Measurements from ENCODE around the gene ACSM6.
"Not testable (repeated sequence)": the region's sequence is repeated elsewhere in the genome, so short reads cannot be mapped to it uniquely, and the experiment has no call there.

The ACSM6 gene

DNA sequence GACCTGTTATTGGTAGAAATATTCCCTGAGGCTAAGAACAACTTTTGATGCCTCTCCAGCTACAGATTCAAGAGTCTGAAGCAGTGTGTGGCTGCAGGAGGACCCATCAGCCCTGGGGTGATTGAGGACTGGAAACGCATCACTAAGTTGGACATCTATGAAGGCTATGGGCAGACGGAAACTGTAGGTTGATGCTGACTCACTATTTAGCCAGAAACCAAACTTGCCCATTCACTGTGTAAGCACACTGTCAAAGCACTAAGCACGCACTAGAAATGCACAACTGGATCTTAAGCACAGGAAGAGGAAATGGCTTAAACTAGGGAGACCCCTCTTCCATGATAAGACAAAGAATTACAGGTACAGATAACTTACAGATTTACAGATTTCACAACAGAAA lies 20.8 kb downstream of the ACSM6 start:
- no peak overlapping the region for H3K27ac ChIP-seq

GRCh38 chr10:95217476-95217875 lies 23.4 kb downstream of the ACSM6 start:
- no peak for TF ChIP-seq ZFX (IDR thresholded peaks at IDR 0.05; ENCODE audit: borderline replicate concordance)
- TF ChIP-seq, protein P1, sequence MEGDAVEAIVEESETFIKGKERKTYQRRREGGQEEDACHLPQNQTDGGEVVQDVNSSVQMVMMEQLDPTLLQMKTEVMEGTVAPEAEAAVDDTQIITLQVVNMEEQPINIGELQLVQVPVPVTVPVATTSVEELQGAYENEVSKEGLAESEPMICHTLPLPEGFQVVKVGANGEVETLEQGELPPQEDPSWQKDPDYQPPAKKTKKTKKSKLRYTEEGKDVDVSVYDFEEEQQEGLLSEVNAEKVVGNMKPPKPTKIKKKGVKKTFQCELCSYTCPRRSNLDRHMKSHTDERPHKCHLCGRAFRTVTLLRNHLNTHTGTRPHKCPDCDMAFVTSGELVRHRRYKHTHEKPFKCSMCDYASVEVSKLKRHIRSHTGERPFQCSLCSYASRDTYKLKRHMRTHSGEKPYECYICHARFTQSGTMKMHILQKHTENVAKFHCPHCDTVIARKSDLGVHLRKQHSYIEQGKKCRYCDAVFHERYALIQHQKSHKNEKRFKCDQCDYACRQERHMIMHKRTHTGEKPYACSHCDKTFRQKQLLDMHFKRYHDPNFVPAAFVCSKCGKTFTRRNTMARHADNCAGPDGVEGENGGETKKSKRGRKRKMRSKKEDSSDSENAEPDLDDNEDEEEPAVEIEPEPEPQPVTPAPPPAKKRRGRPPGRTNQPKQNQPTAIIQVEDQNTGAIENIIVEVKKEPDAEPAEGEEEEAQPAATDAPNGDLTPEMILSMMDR (IDR thresholded peaks at IDR 0.05): no peak
- no peak overlapping the region for H3K27ac ChIP-seq

More for the DNA sequence above, 20.8 kb downstream of the ACSM6 start:
- TF ChIP-seq, protein P1 (IDR thresholded peaks at IDR 0.05): no peak
- TF ChIP-seq ZFX (IDR thresholded peaks at IDR 0.05; ENCODE audit: borderline replicate concordance): no peak

- TF ChIP-seq, protein P1 (IDR thresholded peaks at IDR 0.05): no peak
- no peak for TF ChIP-seq ZFX (IDR thresholded peaks at IDR 0.05; ENCODE audit: borderline replicate concordance)
- no peak overlapping the region for H3K27ac ChIP-seq
Observed at GRCh38 chr10:95220539-95220938, 26.5 kb downstream of the ACSM6 start.

DNA sequence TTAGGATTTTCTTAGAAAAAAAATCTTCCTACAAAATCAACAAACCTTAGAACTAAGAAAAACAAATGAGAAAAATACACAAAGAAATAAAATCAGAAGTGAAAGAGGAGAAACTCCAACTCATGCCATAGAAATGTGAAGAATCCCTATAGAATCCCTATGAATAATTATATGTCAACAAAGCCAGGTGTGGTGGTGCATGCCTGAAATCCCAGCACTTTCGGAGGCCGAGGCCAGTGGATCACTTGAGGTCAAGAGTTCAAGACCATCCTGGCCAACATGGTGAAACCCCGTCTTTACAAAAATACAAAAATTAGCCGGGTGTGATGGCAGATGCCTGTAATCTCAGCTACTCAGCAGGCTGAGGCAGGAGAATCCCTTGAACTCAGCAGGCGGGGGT lies 27.1 kb downstream of the ACSM6 start:
- TF ChIP-seq, protein P1 (IDR thresholded peaks at IDR 0.05): no peak
- TF ChIP-seq ZFX (IDR thresholded peaks at IDR 0.05; ENCODE audit: borderline replicate concordance): no peak
- H3K27ac ChIP-seq: no peak overlapping the region

DNA sequence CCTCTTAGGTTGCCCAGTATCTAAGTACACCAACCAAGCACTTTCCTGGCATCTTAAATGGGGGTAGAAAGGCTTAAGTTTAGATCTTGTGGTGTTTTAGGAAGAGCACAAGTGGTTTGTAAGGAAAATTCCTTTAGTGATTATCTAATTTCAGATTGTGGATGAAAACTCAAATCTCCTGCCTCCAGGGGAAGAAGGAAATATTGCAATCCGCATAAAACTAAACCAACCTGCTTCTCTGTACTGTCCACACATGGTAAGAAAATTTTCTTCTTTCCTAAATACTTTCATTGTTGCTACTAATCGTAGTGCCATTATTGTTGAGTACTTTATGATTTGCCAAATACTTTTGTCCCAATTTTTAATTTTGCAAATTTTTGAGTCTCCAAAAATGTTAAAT lies 31.1 kb downstream of the ACSM6 start:
- TF ChIP-seq, protein P1 (IDR thresholded peaks at IDR 0.05): no peak
- no peak for TF ChIP-seq ZFX (IDR thresholded peaks at IDR 0.05; ENCODE audit: borderline replicate concordance)
- no peak overlapping the region for H3K27ac ChIP-seq

DNA sequence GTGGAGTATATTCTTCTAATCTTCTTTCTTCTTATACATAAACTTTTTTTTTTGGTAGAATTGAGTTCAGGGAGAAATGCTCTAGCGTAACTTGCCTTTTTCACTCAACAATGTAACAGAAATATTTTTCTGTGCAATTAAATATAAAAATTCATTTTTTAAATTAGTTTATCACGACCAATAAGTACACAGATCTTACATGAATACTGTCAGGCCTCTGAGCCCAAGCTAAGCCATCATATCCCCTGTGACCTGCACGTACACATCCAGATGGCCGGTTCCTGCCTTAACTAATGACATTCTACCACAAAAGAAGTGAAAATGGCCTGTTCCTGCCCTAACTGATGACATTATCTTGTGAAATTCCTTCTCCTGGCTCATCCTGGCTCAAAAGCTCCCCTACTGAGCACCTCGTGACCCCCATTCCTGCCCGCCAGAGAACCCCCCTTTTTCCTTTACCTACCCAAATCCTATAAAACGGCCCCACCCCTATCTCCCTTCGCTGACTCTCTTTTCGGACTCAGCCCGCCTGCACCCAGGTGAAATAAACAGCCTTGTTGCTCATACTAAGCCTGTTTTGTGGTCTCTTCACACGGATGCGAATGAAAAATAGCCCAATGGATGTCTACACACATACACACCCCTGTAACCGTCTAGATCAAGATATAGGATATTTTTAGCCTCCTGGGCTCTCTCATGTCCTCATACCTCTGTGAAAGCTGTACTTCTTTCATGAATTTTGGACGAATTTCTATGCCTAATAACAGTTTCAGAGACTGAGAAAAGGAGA lies 35.1 kb downstream of the ACSM6 start:
- not testable (repeated sequence) for H3K27ac ChIP-seq

- no peak overlapping the region for H3K27ac ChIP-seq
- no peak for TF ChIP-seq ZFX (IDR thresholded peaks at IDR 0.05; ENCODE audit: borderline replicate concordance)
- TF ChIP-seq, protein P1 (IDR thresholded peaks at IDR 0.05): no peak
Observed at GRCh38 chr10:95229724-95230627, 35.9 kb downstream of the ACSM6 start.

DNA sequence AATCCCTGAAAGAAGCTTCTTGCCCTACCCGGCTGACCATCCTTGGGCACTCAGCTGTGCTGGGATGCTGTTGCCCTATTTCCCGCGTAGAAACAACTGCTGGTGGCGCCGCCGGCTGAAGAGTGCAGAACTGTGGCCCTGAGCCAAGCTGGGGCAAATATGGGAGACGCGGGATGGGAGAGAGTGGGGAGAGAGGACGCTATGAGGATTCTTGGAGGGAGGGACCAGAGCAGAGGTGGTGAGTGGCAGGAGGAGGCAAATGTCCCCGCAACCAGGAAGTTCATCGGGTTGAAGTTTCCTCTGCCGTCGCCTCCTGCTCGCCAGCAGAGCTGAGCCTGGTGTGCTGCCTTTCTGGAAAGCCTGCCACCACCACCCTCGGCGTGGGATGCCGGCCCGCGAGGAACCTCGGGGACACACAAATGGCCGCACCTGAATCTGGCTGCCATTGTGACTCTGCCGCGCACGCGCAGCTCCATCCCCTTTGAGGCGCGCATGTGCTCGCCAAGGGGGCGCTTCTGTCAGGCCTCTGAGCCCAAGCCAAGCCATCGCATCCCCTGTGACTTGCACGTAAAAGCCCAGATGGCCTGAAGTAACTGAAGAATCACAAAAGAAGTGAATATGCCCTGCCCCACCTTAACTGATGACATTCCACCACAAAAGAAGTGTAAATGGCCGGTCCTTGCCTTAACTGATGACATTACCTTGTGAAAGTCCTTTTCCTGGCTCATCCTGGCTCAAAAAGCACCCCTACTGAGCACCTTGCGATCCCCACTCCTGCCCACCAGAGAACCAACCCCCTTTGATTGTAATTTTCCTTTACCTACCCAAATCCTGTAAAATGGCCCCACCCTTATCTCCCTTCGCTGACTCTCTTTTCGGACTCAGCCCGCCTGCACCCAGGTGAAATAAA lies 36.9 kb downstream of the ACSM6 start:
- H3K27ac ChIP-seq: not testable (repeated sequence)
